NCI-H82 (cell line): ENCODE data around the gene PLEKHA7.

ENCODE experiments used
- DNase-seq: peaks from one replicate; lab custom pipeline; 2025; lab: John Stamatoyannopoulos, UW

PLEKHA7 gene

DNA sequence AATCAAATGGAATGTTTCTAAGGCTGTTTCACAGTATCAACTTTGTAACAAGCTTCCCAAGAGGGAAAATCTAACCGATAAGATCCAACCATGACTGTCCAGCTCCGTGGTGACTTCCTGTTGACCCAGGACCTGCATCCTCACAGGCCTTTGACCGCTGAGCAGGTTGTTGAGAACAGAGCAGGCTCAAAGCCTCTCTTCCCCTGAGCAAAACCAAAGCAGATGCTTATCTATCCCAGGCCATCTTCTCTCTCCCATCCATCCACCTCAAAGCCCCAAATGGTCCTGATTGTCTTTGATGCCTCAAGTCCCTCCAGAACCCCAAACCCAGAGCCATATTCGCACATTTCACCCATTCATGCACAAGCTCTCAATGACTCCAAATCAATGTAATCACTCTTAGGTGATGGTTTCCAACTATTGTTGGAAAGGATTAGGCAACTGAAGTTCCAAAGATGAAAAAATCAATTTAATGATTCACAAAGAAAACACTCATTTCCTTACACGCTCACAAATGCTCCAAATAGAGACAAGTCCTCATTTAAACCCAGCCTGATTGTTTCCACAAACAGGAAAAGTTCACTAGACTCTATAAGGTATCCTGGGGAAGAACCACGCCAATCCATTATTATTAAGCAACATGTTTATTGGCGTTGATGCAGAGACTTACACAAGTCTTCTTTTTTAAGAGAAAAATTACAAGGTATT is 227.0 kb downstream of the PLEKHA7 start:
- no peak for DNase-seq

GRCh38 chr11:16786131-16786530 is 228.1 kb downstream of the PLEKHA7 start:
- DNase-seq, result no peak

GRCh38 chr11:16785520-16786128 is 228.6 kb downstream of the PLEKHA7 start:
- DNase-seq, result peak; percentile 75

- DNase-seq, result peak; percentile 84
Measured at GRCh38 chr11:16784666-16785065, 229.5 kb downstream of the PLEKHA7 start.

- peak; percentile 84 for DNase-seq
Measured at GRCh38 chr11:16784097-16784496, 230.1 kb downstream of the PLEKHA7 start.

- no peak for DNase-seq
Measured at GRCh38 chr11:16783321-16783801, 230.9 kb downstream of the PLEKHA7 start.

DNA sequence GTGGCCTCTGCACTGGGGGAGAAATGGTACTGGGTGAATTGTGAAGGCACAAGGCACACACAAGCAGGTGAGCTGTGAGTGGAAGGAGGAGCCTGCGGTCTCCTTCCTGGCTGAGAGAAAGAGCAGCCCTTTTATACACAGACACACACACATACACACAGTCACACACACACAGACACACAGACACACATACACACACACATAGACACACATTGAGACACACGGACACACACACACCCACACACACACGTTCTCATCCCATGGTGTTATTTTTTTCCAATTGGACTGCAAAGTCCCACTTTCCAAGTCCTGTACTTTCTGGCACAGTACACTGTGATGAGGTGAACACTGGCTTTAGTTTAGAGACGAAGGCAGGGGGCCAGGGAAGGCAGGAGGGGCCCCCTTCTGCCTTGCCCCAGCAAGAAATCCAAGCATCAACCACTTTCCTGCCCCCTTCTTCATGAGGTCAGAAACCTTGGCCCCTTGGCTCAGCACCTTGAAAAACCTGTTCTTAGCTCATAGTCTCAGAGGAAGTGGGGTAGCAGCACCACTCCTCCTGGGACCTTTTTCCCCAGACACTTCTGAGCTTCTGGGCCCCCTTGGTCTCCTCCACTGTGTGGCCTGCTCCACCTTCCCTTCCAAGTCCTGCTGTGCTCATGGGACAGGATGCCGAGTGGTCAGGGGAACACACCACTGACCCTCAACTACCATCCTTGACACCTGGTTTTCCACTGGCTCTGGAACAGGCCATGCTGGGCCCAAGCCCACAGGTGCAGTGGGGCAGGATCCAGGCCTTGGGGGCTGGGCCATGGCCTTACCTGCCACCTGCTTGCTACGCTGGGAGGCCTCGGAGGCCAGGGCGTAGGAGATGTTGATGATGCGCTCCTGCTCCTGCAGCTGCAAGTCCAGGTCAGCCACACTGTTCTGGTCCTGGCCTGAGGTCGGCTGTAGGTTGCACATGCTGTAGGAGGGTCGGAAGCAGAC is 232.0 kb downstream of the PLEKHA7 start:
- no peak for DNase-seq

DNA sequence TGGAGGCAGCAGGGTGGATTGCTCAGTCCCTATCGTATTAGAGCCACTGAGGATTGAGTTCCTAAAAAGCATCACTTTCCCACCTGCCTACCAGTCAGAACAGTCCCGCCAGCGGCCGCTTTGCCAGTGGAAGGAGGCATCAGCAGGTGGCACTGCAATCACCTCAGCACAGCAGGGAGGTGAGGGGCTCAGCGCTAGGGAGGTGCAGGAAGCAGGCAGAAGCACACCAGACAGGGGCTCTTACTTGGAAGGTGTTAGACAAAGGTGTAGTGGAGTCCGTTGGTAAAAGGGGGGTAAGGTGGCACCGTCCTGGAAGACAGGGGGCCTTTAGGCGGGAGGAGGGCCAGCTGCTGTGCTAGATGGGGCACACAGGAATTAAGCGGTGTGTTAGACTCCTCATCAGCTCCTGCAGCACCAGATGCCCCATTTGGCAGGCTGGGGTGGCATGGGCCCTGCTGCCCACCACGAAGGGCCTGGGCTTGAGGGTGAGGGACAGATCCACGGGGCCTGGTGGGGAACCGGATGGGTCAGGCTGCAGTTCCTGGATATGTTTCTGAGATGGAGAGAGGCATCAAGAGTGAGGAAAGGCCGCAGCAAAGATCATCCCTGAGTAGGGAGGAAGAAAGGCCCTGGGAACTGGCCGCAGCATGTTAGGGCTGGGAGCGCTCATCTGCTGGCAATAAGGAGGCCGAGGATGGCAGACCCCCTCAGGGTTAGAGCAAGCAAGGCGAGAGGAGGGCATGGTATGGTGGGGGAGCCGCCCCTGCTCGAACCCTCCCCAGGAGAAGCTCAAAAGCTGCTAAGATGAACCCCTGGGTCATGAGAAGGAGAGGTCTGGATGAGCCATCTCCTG is 233.3 kb downstream of the PLEKHA7 start:
- DNase-seq, result no peak

DNA sequence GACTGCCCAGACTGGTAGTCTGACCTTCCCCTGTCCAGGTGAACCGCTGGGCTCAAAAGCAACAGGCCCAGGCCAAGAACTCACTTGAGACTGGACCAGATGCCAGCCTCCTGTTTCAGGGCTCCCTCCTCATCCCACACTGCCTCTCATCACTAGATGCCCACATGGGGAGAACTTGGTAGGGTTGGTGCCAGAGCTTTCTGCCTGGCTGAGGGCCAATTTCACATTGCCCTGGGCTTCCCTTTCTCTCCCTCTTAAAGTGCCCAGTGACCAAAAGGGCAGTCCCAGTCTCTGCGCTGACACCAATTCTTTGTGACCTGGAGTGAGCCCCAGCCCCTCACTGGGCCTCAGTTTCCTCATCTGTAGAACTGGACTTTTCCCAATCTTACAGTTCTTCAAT is 234.1 kb downstream of the PLEKHA7 start:
- no peak for DNase-seq

DNA sequence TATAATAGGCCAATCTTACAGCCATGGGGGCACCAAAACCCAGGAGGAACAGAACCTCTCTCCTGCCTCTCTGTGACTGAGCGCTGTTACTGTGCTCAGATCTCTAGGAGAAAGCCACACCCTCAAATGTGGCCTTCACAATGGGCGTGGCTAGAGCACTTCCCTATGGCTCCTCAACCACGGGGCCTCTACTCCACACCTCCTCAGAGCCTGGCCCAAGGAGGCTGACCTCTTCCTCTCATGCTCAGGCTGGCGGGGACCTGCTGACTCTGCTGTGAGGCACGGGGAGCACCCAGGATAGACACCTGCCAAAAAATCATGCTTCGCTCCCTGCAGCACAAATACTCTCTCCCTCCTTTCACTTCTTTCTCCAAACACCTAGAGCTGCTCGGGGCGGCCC is 234.8 kb downstream of the PLEKHA7 start:
- peak; percentile 41 for DNase-seq

DNA sequence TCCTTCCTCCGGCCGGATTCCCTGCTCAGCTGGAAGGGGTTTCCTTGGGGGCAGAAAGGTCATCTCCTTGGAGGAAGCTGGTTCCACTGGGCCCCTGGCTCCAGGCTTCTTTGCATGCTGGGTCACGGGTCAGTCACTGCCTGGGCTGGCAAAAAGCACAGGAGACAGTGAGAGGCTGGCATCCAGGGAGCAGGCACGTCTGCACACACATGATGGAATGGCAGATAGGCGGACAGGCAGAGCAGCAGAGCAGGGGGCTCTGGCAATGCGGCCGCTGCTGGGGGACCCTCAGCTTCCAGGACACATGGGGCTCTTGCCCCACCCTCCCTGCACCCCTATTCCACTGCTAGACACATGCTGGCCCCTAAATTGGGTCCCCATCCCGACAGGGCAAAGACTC is 235.3 kb downstream of the PLEKHA7 start:
- no peak for DNase-seq

- DNase-seq, result no peak
Measured at GRCh38 chr11:16778286-16778685, 235.9 kb downstream of the PLEKHA7 start.

DNA sequence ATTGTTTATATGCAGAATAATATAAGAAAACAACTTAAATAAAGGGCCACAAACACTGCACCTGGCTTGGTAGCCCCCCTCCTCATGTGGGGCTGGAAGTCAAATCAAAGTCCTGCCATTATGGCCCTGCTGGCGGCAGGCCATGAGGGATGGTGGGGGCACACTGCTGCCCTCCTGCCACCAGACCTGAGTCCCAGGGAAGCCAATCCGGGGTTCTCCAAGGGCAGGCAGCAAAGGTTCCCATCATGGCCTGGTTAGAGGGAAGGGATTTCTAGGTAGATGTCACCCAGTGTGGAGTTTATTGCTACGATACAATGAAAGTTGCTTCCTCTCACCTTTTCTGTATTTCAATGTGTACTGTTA is 236.6 kb downstream of the PLEKHA7 start:
- no peak for DNase-seq

DNA sequence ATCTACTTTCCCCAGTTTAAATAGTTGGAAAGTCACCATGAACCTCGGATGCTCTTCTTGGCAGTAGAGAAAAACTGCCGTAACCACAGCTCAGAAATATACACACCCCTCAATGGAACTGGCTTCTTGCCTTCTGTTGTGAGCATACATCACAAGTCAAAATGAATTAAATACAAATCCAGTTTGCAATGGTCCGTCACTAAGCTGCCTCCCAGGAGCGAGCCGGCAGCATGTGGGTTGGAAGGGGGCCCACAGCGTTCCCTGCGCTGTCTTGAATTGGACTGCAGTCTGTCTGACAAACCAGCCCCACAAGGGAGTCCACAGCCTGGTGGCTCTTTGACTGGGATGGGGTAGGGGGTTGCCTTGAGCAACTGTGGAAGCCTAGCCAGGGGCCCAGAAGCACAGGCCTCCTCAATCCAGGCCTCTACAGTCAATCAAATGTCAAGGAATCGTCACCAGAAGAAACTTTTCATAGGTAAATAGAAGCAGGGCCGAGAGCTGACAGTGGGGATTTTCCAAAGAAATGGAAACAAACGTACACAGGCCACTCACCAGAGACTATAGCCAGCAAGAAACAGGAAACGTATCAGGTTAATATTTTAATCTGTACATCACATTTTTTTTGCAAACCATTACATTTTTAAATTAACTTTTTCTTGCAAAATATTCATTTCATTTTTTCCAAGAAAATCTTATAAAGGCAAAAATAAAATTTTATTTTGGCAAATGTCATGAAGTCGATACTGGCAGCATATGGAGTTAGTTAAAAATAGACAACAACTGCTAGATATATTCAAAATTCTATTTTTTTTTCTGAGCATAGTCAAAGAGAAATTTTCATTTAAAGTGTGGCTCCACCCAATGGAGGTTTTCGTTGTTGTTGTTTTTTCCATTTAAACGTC is 237.3 kb downstream of the PLEKHA7 start:
- peak; percentile 72 for DNase-seq

GRCh38 chr11:16775614-16776283 is 238.5 kb downstream of the PLEKHA7 start:
- no peak for DNase-seq

GRCh38 chr11:16774936-16775613 is 239.1 kb downstream of the PLEKHA7 start:
- DNase-seq, result no peak

- DNase-seq, result no peak
Measured at GRCh38 chr11:16773981-16774935, 240.0 kb downstream of the PLEKHA7 start.

GRCh38 chr11:16772141-16772512 is 242.1 kb downstream of the PLEKHA7 start:
- DNase-seq, result no peak
